Stimulated activated CD8-positive, alpha-beta memory T cell treated with anti-CD3 and anti-CD28 coated beads, Interleukin-4, amount 100 ng/mL, for 24 hours (primary cell): Measurements from ENCODE around the gene PCNX1.

Experiments used
- DNase-seq: peaks from one replicate; pipeline ENCODE4 v3.0.0-alpha.2; 2020; ENCODE audit warnings: low read depth

PCNX1 gene

GRCh38 chr14:70888681-70889175 lies 18.5 kb upstream of the PCNX1 start:
- DNase-seq = no peak

GRCh38 chr14:70889555-70889954 lies 17.7 kb upstream of the PCNX1 start:
- no peak for DNase-seq

- no peak for DNase-seq
These were observed 16.2 kb upstream of the PCNX1 start for GRCh38 chr14:70890826-70891659.

GRCh38 chr14:70891737-70892136 lies 15.5 kb upstream of the PCNX1 start:
- DNase-seq = no peak

- DNase-seq = no peak
These were observed 14.0 kb upstream of the PCNX1 start for GRCh38 chr14:70893062-70893845.

GRCh38 chr14:70893858-70894291 lies 13.4 kb upstream of the PCNX1 start:
- DNase-seq = no peak

- no peak for DNase-seq
These were observed 12.4 kb upstream of the PCNX1 start for GRCh38 chr14:70894868-70895267.

GRCh38 chr14:70896317-70896716 lies 10.9 kb upstream of the PCNX1 start:
- DNase-seq = no peak

- no peak for DNase-seq
These were observed 10.3 kb upstream of the PCNX1 start for GRCh38 chr14:70896981-70897380.

GRCh38 chr14:70897464-70897863 lies 9.8 kb upstream of the PCNX1 start:
- DNase-seq = no peak

- no peak for DNase-seq
These were observed 9.0 kb upstream of the PCNX1 start for GRCh38 chr14:70898111-70898745.

GRCh38 chr14:70901269-70901668 lies 6.0 kb upstream of the PCNX1 start:
- no peak for DNase-seq

GRCh38 chr14:70902184-70902583 lies 5.1 kb upstream of the PCNX1 start:
- no peak for DNase-seq

- DNase-seq = no peak
These were observed 2.9 kb upstream of the PCNX1 start for GRCh38 chr14:70904373-70904772.

- no peak for DNase-seq
These were observed 2.0 kb upstream of the PCNX1 start for GRCh38 chr14:70905301-70905700.

GRCh38 chr14:70906793-70907175 lies 475 bp upstream of the PCNX1 start:
- no peak for DNase-seq

GRCh38 chr14:70907996-70908934 lies 1.0 kb downstream of the PCNX1 start:
- DNase-seq = peak; percentile 48

- DNase-seq = no peak
These were observed 1.8 kb downstream of the PCNX1 start for GRCh38 chr14:70908935-70909641.

- DNase-seq = no peak
These were observed 2.7 kb downstream of the PCNX1 start for GRCh38 chr14:70909733-70910614.

GRCh38 chr14:70915415-70915814 lies 8.2 kb downstream of the PCNX1 start:
- DNase-seq = no peak
